HepG2 (cell line): ENCODE data around the gene GPR155. TPM values are rescaled to one million over a fixed set of nuclear protein-coding genes. Genes with fewer than 3 reads are reported as not detected.

Experiments
- ATAC-seq: fragments of 200-7000 bp; cut with Tn5 transposase; 3 replicates; pipeline ENCODE4 v1.9.1; 2020; ENCODE audit warnings: mild to moderate bottlenecking, moderate library complexity
- BruUV-seq: library from RNA; stranded (reverse); fragments of 400-500 nt; replicated peaks from 2 replicates; lab custom pipeline; 2021; lab: Mats Ljungman, UMichigan
- CTCF ChIA-PET: fragments of 300-600 bp; formaldehyde crosslinking; extraction: SDS; loops from one replicate; lab custom pipeline; 2021; ENCODE audit warnings: low total read pairs, inconsistent platforms, low intra/inter-chr PET ratio; lab: Yijun Ruan, JAX
- POLR2A ChIA-PET: fragments of 350-600 bp; sonication (Branson Sonifier 250); formaldehyde crosslinking; loops from one replicate; lab custom pipeline; 2020; ENCODE audit warnings: antibody characterized with exemption, inconsistent platforms; lab: Yijun Ruan, JAX
- DNase-seq: peaks from one replicate; pipeline ENCODE4 v3.0.0-alpha.2; 2015; ENCODE audit warnings: low spot score
- FAIRE-seq: peaks from 3 replicates; lab custom pipeline; 2011; peaks lifted over from hg19 to GRCh38; lab: Jason Lieb, UNC
- H2AFZ ChIP-seq: one replicate; pipeline ENCODE4 v1.6.1; 2011; ENCODE audit warnings: low read length, inconsistent platforms
- H3K27ac ChIP-seq: fragments of 300-600 bp; 3 replicates; pipeline ENCODE4 v1.8.0; 2011; ENCODE audit warnings: mixed run types, mild to moderate bottlenecking, mixed read lengths, low read length, inconsistent platforms; ENCODE audit not compliant: insufficient read depth; ENCODE audit errors: extremely low read length
- H3K27me3 ChIP-seq, 2 experiments: fragments of 200-600 bp in 1 of 2; 2 replicates in 1 of 2; 3 replicates in 1 of 2; pipeline versions ENCODE4 v1.6.0 to v1.8.0; 2011; ENCODE audit warnings: low read length in 2 of 2, mild to moderate bottlenecking in 2 of 2, moderate library complexity in 2 of 2, inconsistent platforms in 1 of 2; ENCODE audit not compliant: insufficient read depth in 2 of 2, control insufficient read depth in 1 of 2
- H3K36me3 ChIP-seq, 2 experiments: fragments of 200-600 bp in 1 of 2; replicated peaks in 1 of 2; 2 replicates in 1 of 2; 3 replicates in 1 of 2; pipeline versions ENCODE4 v1.5.1 to v1.8.0; 2011; ENCODE audit warnings: low read length in 2 of 2, inconsistent platforms in 1 of 2; ENCODE audit not compliant: insufficient read depth in 2 of 2, control insufficient read depth in 1 of 2
- H3K4me1 ChIP-seq: 2 replicates; pipeline ENCODE4 v1.5.1; 2012; ENCODE audit warnings: low read length, inconsistent platforms; ENCODE audit not compliant: insufficient read depth
- H3K4me2 ChIP-seq: 2 replicates; pipeline ENCODE4 v1.6.0; 2011; ENCODE audit warnings: low read depth, low read length, inconsistent platforms
- H3K4me3 ChIP-seq, 3 experiments: fragments of 200-600 bp in 1 of 3; sonication (generic), shearing (Covaris generic) in 1 of 3; replicated peaks in 1 of 3; 2 replicates each; pipeline ENCODE4 v1.5.1; 2011 to 2016; ENCODE audit warnings: low read length in 3 of 3, inconsistent platforms in 2 of 3, low read depth in 2 of 3, mild to moderate bottlenecking in 2 of 3, control low read depth in 1 of 3, mixed read lengths in 1 of 3; ENCODE audit not compliant: insufficient read depth in 1 of 3
- H3K79me2 ChIP-seq: one replicate; pipeline ENCODE4 v1.6.1; 2011; ENCODE audit warnings: low read length, inconsistent platforms; ENCODE audit not compliant: insufficient read depth
- H3K9ac ChIP-seq: 2 replicates; pipeline ENCODE4 v1.6.0; 2011; ENCODE audit warnings: mild to moderate bottlenecking, low read depth, low read length, inconsistent platforms; ENCODE audit not compliant: insufficient read depth
- H3K9me3 ChIP-seq: 2 replicates; pipeline ENCODE4 v1.5.1; 2012; ENCODE audit warnings: mild to moderate bottlenecking, low read length
- H4K20me1 ChIP-seq: 2 replicates; pipeline ENCODE4 v1.6.0; 2011; ENCODE audit warnings: inconsistent platforms, mild to moderate bottlenecking, low read length, moderate library complexity; ENCODE audit not compliant: insufficient read depth
- CREB3 ChIP-seq: sonication (generic); formaldehyde crosslinking; IDR thresholded peaks from 2 replicates; pipeline ENCODE4 v1.5.0; 2020; ENCODE audit warnings: missing genetic modification reagents
- FOXC1 ChIP-seq: sonication (generic); formaldehyde crosslinking; IDR thresholded peaks from 2 replicates; pipeline ENCODE4 v1.8.0; 2022; ENCODE audit warnings: mild to moderate bottlenecking, missing genetic modification reagents, borderline replicate concordance
- NRL ChIP-seq: sonication (generic); formaldehyde crosslinking; IDR thresholded peaks from 2 replicates; pipeline ENCODE4 v1.5.0; 2020; ENCODE audit warnings: missing genetic modification reagents, mild to moderate bottlenecking, moderate library complexity, borderline replicate concordance
- POGK ChIP-seq: sonication (generic); formaldehyde crosslinking; conservative IDR thresholded peaks from 2 replicates; pipeline ENCODE4 v1.8.0; 2022; ENCODE audit warnings: mild to moderate bottlenecking, moderate library complexity, missing genetic modification reagents
- PRDM10 ChIP-seq: sonication (generic); formaldehyde crosslinking; IDR thresholded peaks from 2 replicates; pipeline ENCODE4 v1.4.0; 2020; ENCODE audit warnings: low read depth, missing genetic modification reagents
- PRMT3 ChIP-seq: sonication (generic); formaldehyde crosslinking; IDR thresholded peaks from 2 replicates; pipeline ENCODE4 v1.8.1; 2022; ENCODE audit warnings: low read depth, mild to moderate bottlenecking, moderate library complexity, missing genetic modification reagents, borderline replicate concordance
- PRPF4 ChIP-seq: fragments of 200-400 bp; formaldehyde crosslinking; IDR thresholded peaks from 2 replicates; pipeline ENCODE4 v1.6.1; 2016; ENCODE audit warnings: low read length, low read depth; ENCODE audit not compliant: poor library complexity, severe bottlenecking
- ZBTB46 ChIP-seq: sonication (generic); formaldehyde crosslinking; IDR thresholded peaks from 2 replicates; pipeline ENCODE4 v1.4.0; 2020; ENCODE audit warnings: mild to moderate bottlenecking, missing genetic modification reagents, borderline replicate concordance
- ZFP62 ChIP-seq: sonication (generic); formaldehyde crosslinking; IDR thresholded peaks from 2 replicates; pipeline ENCODE4 v1.4.0; 2020; ENCODE audit warnings: missing genetic modification reagents
- WGBS: methylation state at CpG from one replicate; pipeline ENCODE4 v1.1.6; 2017; ENCODE audit warnings: low lambda C conversion rate; 5-methylcytosine and 5-hydroxymethylcytosine counted together
- in situ Hi-C: cut with HindIII; loops from 2 replicates; pipeline ENCODE4 v1.10.0; 2017; ENCODE audit warnings: low pct_unique_long_range_greater_than_20kb; ENCODE audit not compliant: extremely low pct_ligation_motif_present
- intact Hi-C: fragments of 100-400 bp; cut with micrococcal nuclease; formaldehyde crosslinking; loops from one replicate; pipeline ENCODE4 v1.10.0; 2022; ENCODE audit not compliant: unreplicated experiment
- polyA plus RNA-seq, 8 experiments: library from polyadenylated mRNA; depleted of rRNA in 3 of 8; stranded (reverse) in 7 of 8; unstranded in 1 of 8; fragments of >200 nt; fragmentation: Illumina TruSeq in 4 of 8; extraction: Trizol in 4 of 8; gene quantifications; 2 replicates each; pipeline versions ENCODE4 v1.2.1 to v1.2.3, GENCODE V29; 2011 to 2016; ENCODE audit warnings: low read depth in 4 of 8, missing spikeins in 1 of 8, mixed read lengths in 1 of 8; ENCODE audit not compliant: insufficient read depth in 1 of 8
- total RNA-seq, 5 experiments: library from RNA; depleted of rRNA; stranded (reverse); fragments of >200 nt; fragmentation: Illumina TruSeq; extraction: Trizol; gene quantifications; 2 replicates each; pipeline ENCODE4 v1.2.3, GENCODE V29; 2016; ENCODE audit warnings: low read depth in 1 of 5

GPR155 gene
- total and polyA plus RNA-seq, 2 of the 13 experiments (the other 11 are each of a cell fraction or from before 2014, with no cell fraction given) = 0.15 to 0.49 TPM

GRCh38 chr2:174493549-174494331 is 6.9 kb upstream of the GPR155 start:
- no peak overlapping the region for H3K4me3 ChIP-seq
- CTCF ChIA-PET = no interaction called here

More at GRCh38 chr2:174493549-174494331, 6.9 kb upstream of the GPR155 start:
- DNase-seq (no peak), FAIRE-seq (no peak)
- Histone ChIP-seq H3K36me3 (no peaks in the 10 kb centered on the region), H3K79me2 (no peaks in the 10 kb centered on the region), H3K27me3 (peaks cover 0 to 17% of the 10 kb centered on the region in 2 experiments; a peak in 2 of 5 replicates), H3K9me3 (no peaks in the 10 kb centered on the region; the same call in 1 of the 2 replicates), H3K4me2 (no peak overlapping the region), H3K9ac (no peak overlapping the region), H2AFZ (no peak overlapping the region), H3K27ac (no peak overlapping the region)
- no TSS peak for BruUV-seq
- POLR2A ChIA-PET = no interaction called here
- in situ Hi-C loops = no loop called here
- no peak for TF ChIP-seq PRDM10
- no peak for TF ChIP-seq FOXC1 (CRISPR knock-in tag)
- TF ChIP-seq PRMT3 = no peak
- TF ChIP-seq ZBTB46 (CRISPR knock-in tag) = no peak
- TF ChIP-seq ZFP62 (CRISPR knock-in tag) = no peak
- no peak for TF ChIP-seq NRL (CRISPR knock-in tag)
- TF ChIP-seq CREB3 = no peak
- no peak for TF ChIP-seq PRPF4
- TF ChIP-seq POGK (CRISPR knock-in tag) = no peak
- TF ChIP-seq, all 625 proteins: peak for 0
- Histone ChIP-seq H3K4me1 (no peaks in the 10 kb centered on the region), H4K20me1 (no peaks in the 10 kb centered on the region)
- ATAC-seq = no peak
- intact Hi-C loops = no loop called here
- 26% methylated on average over 11 of the region's 11 CpGs for WGBS
